Fibroblast of lung (primary cell): ENCODE measurements around the gene ITPR2. TPM values are rescaled to one million over a fixed set of nuclear protein-coding genes. Genes with fewer than 3 reads are reported as not detected.

ENCODE experiments used
- DNase-seq, 2 donors: peaks; one replicate each; pipeline versions ENCODE4 v3.0.0 to v3.0.0-alpha.2; 2010; ENCODE audit warnings: low read depth in 2 of 2
- H2AFZ ChIP-seq: 2 replicates; pipeline ENCODE4 v1.5.1; 2012; ENCODE audit warnings: low read length, control low read depth, inconsistent platforms
- H3K27ac ChIP-seq: 2 replicates; pipeline ENCODE4 v1.5.1; 2011; ENCODE audit warnings: low read length, control low read depth; ENCODE audit not compliant: insufficient read depth
- H3K27me3 ChIP-seq: 2 replicates; pipeline ENCODE4 v1.5.1; 2011; ENCODE audit warnings: mild to moderate bottlenecking, low read length; ENCODE audit not compliant: control insufficient read depth, insufficient read depth
- H3K36me3 ChIP-seq: 2 replicates; pipeline ENCODE4 v1.5.1; 2011; ENCODE audit warnings: low read length; ENCODE audit not compliant: control insufficient read depth, insufficient read depth
- H3K4me1 ChIP-seq: 2 replicates; pipeline ENCODE4 v1.5.1; 2011; ENCODE audit warnings: low read length; ENCODE audit not compliant: control insufficient read depth, insufficient read depth; ENCODE audit errors: extremely low read depth
- H3K4me2 ChIP-seq: 2 replicates; pipeline ENCODE4 v1.5.1; 2011; ENCODE audit warnings: low read length, control low read depth; ENCODE audit not compliant: insufficient read depth; ENCODE audit errors: extremely low read depth
- H3K4me3 ChIP-seq, 4 experiments: fragments of 200-600 bp in 1 of 4; sonication (generic) in 1 of 4; replicated peaks in 1 of 4; 2 replicates each; pipeline ENCODE4 v1.5.1; 2011 to 2016; ENCODE audit warnings: low read length in 4 of 4, low read depth in 3 of 4, mild to moderate bottlenecking in 3 of 4, control low read depth in 2 of 4, inconsistent platforms in 1 of 4, mixed read lengths in 1 of 4; ENCODE audit not compliant: insufficient read depth in 1 of 4; ENCODE audit errors: control extremely low read depth in 1 of 4
- H3K79me2 ChIP-seq: 2 replicates; pipeline ENCODE4 v1.5.1; 2012; ENCODE audit warnings: mild to moderate bottlenecking, low read length, inconsistent platforms; ENCODE audit not compliant: control insufficient read depth, insufficient read depth
- H3K9ac ChIP-seq: 2 replicates; pipeline ENCODE4 v1.5.1; 2011; ENCODE audit warnings: mild to moderate bottlenecking, low read length, control low read depth; ENCODE audit not compliant: insufficient read depth
- H3K9me3 ChIP-seq: 2 replicates; pipeline ENCODE4 v1.5.1; 2012; ENCODE audit warnings: low read depth, low read length; ENCODE audit not compliant: control insufficient read depth, insufficient read depth
- H4K20me1 ChIP-seq: 2 replicates; pipeline ENCODE4 v1.5.1; 2011; ENCODE audit warnings: low read length; ENCODE audit not compliant: control insufficient read depth, insufficient read depth; ENCODE audit errors: extremely low read depth
- EZH2 ChIP-seq: IDR thresholded peaks from 2 replicates; pipeline ENCODE4 v1.5.1; 2012; ENCODE audit warnings: low read length, control low read depth, mild to moderate bottlenecking; ENCODE audit errors: missing control alignments
- polyA plus RNA-seq, 2 donors: library from polyadenylated mRNA; depleted of rRNA in 1 of 2; stranded (reverse) in 1 of 2; unstranded in 1 of 2; fragments of >200 nt; gene quantifications; 2 replicates each; pipeline ENCODE4 v1.2.1, GENCODE V29; 2011 to 2012; ENCODE audit warnings: missing spikeins in 1 of 2
- total RNA-seq: library from RNA; depleted of rRNA; stranded (reverse); fragments of >200 nt; gene quantifications from 2 replicates; pipeline ENCODE4 v1.2.1, GENCODE V29; 2014
- TF ChIP-seq, protein P1 (sequence below), 2 donors: IDR thresholded peaks in 1 of 2; conservative IDR thresholded peaks in 1 of 2; 1 replicate in 1 of 2; 2 replicates in 1 of 2; pipeline ENCODE4 v1.5.1; 2011 to 2012; ENCODE audit warnings: low read length in 2 of 2, control low read depth in 1 of 2, inconsistent platforms in 1 of 2, low read depth in 1 of 2, mild to moderate bottlenecking in 1 of 2

ITPR2 gene
- total and polyA plus RNA-seq, 2 donors (not counting 1 experiment from before 2014, with no cell fraction given): 5.1 to 24.6 TPM

- H4K20me1 ChIP-seq: no peaks in the 10 kb centered on the region
- H2AFZ ChIP-seq: no peak overlapping the region
- no peaks in the 10 kb centered on the region for H3K27me3 ChIP-seq
- no peak overlapping the region for H3K4me3 ChIP-seq
- H3K4me1 ChIP-seq: no peaks in the 10 kb centered on the region
- H3K36me3 ChIP-seq: peaks cover 2% of the 10 kb centered on the region
- DNase-seq: no peak
- H3K79me2 ChIP-seq: no peaks in the 10 kb centered on the region
- no peak overlapping the region for H3K27ac ChIP-seq
- H3K9ac ChIP-seq: no peak overlapping the region
- no peaks in the 10 kb centered on the region for H3K9me3 ChIP-seq
- no peak overlapping the region for H3K4me2 ChIP-seq
- TF ChIP-seq, protein P1, sequence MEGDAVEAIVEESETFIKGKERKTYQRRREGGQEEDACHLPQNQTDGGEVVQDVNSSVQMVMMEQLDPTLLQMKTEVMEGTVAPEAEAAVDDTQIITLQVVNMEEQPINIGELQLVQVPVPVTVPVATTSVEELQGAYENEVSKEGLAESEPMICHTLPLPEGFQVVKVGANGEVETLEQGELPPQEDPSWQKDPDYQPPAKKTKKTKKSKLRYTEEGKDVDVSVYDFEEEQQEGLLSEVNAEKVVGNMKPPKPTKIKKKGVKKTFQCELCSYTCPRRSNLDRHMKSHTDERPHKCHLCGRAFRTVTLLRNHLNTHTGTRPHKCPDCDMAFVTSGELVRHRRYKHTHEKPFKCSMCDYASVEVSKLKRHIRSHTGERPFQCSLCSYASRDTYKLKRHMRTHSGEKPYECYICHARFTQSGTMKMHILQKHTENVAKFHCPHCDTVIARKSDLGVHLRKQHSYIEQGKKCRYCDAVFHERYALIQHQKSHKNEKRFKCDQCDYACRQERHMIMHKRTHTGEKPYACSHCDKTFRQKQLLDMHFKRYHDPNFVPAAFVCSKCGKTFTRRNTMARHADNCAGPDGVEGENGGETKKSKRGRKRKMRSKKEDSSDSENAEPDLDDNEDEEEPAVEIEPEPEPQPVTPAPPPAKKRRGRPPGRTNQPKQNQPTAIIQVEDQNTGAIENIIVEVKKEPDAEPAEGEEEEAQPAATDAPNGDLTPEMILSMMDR (conservative IDR thresholded peaks at IDR 0.05 in 1 of 2, IDR thresholded peaks at IDR 0.05 in 1 of 2; ENCODE audit: low read depth in 1 of 2, low read length in 2 of 2): no peak
- no peak for TF ChIP-seq EZH2
These were observed 211.1 kb downstream of the ITPR2 start for GRCh38 chr12:26621932-26622331.

DNA sequence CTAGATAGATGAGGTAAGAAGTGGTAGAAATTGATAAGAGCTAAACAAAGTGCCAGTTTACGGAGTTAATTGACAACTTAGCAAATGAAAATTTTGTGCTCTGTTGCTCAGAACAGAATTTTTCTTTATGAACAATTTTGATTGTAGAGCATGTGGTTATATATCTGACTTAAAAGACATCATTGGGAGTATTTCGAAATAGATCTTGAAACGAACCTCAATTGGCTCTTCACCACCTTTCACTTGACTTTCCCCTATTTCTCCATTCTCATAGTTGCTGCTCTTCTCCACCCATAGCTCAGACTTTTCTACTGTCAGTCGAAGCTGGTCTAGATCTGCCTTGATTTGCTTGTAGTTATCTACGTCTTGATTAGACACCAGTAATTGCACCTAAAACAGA is 212.1 kb downstream of the ITPR2 start:
- H3K27me3 ChIP-seq: no peaks in the 10 kb centered on the region
- no peaks in the 10 kb centered on the region for H3K9me3 ChIP-seq
- no peak overlapping the region for H2AFZ ChIP-seq
- H3K4me1 ChIP-seq: no peaks in the 10 kb centered on the region
- no peak overlapping the region for H3K27ac ChIP-seq
- no peaks in the 10 kb centered on the region for H3K79me2 ChIP-seq
- no peak overlapping the region for H3K4me3 ChIP-seq
- H3K9ac ChIP-seq: no peak overlapping the region
- TF ChIP-seq, protein P1 (conservative IDR thresholded peaks at IDR 0.05 in 1 of 2, IDR thresholded peaks at IDR 0.05 in 1 of 2; ENCODE audit: low read depth in 1 of 2, low read length in 2 of 2): no peak
- TF ChIP-seq EZH2: no peak
- H3K4me2 ChIP-seq: no peak overlapping the region
- DNase-seq: no peak
- peaks cover 2% of the 10 kb centered on the region for H3K36me3 ChIP-seq
- H4K20me1 ChIP-seq: no peaks in the 10 kb centered on the region

DNA sequence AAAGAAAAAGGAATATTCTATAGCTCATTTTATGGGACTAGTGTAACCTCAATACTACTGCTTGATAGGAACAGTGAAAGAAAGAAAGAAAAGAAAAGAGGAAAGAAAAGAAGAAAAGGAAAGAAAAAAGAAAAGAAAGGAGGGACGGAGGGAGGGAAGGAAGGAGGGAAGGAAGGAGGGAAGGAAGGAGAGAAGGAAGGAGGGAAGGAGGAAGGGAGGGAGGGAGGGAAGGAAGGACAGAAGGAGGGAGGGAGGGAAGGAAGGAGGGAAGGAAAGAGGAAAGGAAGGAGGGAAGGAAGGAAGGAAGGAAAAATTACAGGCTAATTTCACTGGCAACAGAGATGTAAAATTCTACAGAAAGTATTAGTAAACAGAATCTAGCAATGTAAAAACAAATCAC is 215.5 kb downstream of the ITPR2 start:
- Histone ChIP-seq H3K9ac (no peak overlapping the region), H2AFZ (no peak overlapping the region), H3K36me3 (no peaks in the 10 kb centered on the region), H3K4me3 (no peak overlapping the region), H3K9me3 (no peaks in the 10 kb centered on the region), H3K4me1 (no peaks in the 10 kb centered on the region), H4K20me1 (no peaks in the 10 kb centered on the region), H3K27ac (no peak overlapping the region), H3K27me3 (no peaks in the 10 kb centered on the region), H3K79me2 (no peaks in the 10 kb centered on the region), H3K4me2 (no peak overlapping the region)
- no peak for TF ChIP-seq EZH2
- TF ChIP-seq, protein P1 (conservative IDR thresholded peaks at IDR 0.05 in 1 of 2, IDR thresholded peaks at IDR 0.05 in 1 of 2; ENCODE audit: low read depth in 1 of 2, low read length in 2 of 2): no peak
- no peak for DNase-seq
